A673 (cell line): ENCODE results near the gene ZG16.

Experiments
- CTCF ChIP-seq: fragments of 300-800, 200-600 bp; sonication (generic); conservative IDR thresholded peaks from 2 replicates; pipeline ENCODE4 v1.5.1; 2017; ENCODE audit warnings: low read depth, mild to moderate bottlenecking, antibody characterized with exemption, low read length, moderate library complexity, mixed read lengths
- EZH2 ChIP-seq: fragments of 200-600 bp; sonication (generic); IDR thresholded peaks from 2 replicates; pipeline ENCODE4 v1.6.1; 2017; ENCODE audit warnings: borderline replicate concordance, low read depth, mild to moderate bottlenecking, mixed read lengths, antibody characterized with exemption, low read length; ENCODE audit not compliant: poor library complexity, severe bottlenecking

- TF ChIP-seq CTCF, result no peak
- TF ChIP-seq EZH2, result no peak
Observed at GRCh38 chr16:29730649-29731048, 47.4 kb upstream of the ZG16 start.
